GM12875 (cell line): Measurements from ENCODE around the gene HMOX2.
A peak's percentile ranks its signal among the peaks of the same experiment; 100 is the strongest.

ENCODE experiments used
- H3K4me3 ChIP-seq: one replicate; pipeline ENCODE4 v1.5.1; 2011; ENCODE audit warnings: low read depth, low read length, control low read depth
- TF ChIP-seq, protein P1 (sequence below): IDR thresholded peaks from 2 replicates; pipeline ENCODE4 v1.5.1; 2011; ENCODE audit warnings: low read depth, mild to moderate bottlenecking, control low read depth, inconsistent platforms, low read length, moderate library complexity, borderline replicate concordance; ENCODE audit not compliant: insufficient read depth

The HMOX2 gene

DNA sequence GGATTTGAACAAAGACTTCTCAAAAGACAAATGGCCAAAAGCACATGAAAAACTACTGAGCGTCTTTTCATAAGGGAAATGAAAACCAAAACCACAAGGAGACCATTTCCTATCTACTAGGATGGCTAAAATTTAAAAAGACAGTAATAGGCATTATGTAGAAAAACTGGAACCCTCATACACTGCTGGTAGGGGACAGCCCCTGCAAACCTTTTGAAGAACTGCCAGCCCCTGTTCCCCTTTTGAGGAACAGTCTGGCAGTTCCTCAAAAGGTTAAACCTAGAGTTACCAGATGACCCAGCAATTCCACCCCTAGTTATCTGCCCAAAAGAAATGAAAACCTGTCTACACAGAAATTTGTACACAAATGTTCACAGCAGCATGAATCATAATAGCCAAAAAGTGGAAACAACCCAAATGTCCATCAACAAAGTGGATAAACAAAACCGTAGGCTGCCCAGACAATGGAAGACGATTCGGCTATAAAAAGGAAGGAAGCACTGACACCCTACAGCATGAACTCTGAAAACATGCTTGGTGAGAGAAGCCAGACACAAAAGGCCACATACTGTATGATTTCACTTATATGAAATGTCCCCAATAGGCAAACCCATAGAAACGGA is 39.5 kb downstream of the HMOX2 start:
- TF ChIP-seq, protein P1, sequence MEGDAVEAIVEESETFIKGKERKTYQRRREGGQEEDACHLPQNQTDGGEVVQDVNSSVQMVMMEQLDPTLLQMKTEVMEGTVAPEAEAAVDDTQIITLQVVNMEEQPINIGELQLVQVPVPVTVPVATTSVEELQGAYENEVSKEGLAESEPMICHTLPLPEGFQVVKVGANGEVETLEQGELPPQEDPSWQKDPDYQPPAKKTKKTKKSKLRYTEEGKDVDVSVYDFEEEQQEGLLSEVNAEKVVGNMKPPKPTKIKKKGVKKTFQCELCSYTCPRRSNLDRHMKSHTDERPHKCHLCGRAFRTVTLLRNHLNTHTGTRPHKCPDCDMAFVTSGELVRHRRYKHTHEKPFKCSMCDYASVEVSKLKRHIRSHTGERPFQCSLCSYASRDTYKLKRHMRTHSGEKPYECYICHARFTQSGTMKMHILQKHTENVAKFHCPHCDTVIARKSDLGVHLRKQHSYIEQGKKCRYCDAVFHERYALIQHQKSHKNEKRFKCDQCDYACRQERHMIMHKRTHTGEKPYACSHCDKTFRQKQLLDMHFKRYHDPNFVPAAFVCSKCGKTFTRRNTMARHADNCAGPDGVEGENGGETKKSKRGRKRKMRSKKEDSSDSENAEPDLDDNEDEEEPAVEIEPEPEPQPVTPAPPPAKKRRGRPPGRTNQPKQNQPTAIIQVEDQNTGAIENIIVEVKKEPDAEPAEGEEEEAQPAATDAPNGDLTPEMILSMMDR: no peak
- H3K4me3 ChIP-seq: no peak overlapping the region

GRCh38 chr16:4517812-4518680 is 41.8 kb downstream of the HMOX2 start:
- TF ChIP-seq, protein P1: peak; percentile 60
- H3K4me3 ChIP-seq: no peak overlapping the region

- no peak overlapping the region for H3K4me3 ChIP-seq
- TF ChIP-seq, protein P1: no peak
Measured at GRCh38 chr16:4519274-4520058, 43.3 kb downstream of the HMOX2 start.

- H3K4me3 ChIP-seq: no peak overlapping the region
- TF ChIP-seq, protein P1: no peak
Measured at GRCh38 chr16:4520913-4521312, 44.7 kb downstream of the HMOX2 start.

DNA sequence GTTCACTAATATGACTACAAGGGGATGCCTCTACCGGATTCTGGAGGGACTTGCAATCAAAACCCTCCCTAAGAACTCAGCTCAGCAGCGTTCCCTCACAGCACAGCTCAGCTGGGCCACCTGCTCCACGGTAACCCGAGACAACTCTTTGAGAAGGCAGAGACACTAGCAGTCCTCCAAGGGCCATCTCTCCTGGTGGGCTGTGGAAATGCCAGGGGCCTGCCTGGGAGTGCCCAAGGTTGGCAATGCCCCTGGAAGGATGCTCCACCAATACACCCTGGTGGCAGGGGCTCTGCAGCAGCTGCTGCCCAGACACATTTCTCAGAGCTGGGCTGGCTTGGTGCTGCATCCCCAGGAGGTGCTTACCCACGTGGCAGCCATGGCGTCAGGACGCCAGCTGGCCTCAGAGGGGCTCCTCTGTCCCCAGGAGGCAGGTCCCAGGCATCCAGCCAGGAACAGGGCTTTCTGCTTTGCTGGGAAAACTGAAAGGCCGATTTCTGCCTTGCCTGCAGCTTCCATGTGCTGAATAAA is 45.9 kb downstream of the HMOX2 start:
- TF ChIP-seq, protein P1: no peak
- no peak overlapping the region for H3K4me3 ChIP-seq

DNA sequence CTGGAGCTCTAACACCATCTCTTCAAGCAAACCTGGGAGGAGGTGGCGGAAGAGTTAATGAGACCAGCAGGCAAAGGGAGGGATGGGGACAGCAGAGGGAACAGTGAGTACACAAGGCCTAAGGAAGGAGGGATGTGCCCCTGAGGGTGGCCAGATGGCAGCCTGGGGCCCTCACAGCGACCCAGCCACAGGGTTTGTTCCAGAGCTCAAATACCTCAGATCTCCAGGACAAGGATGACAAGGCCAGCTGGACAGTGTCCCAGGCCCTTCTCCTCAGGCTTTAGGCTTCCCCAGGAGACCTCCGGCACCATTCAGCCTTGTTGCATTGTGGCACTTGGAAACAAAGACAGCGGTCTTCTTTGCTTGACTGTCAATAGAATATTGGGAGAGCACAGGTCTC is 47.5 kb downstream of the HMOX2 start:
- TF ChIP-seq, protein P1: no peak
- H3K4me3 ChIP-seq: no peak overlapping the region
